ENCODE measurements around the gene PKP1. TPM values are rescaled to one million over a fixed set of nuclear protein-coding genes. Genes with fewer than 3 reads are reported as not detected.

The PKP1 gene
- total RNA-seq, 2 donors from 2014 or later, result 2.3 TPM; not detected in 1

- Histone ChIP-seq H3K36me3 (peaks cover 36% of the 10 kb centered on the region), H3K27me3 (no peaks in the 10 kb centered on the region), H3K4me1 (peaks cover 0 to 16% of the 10 kb centered on the region in 2 donors), H3K9me3 (no peaks in the 10 kb centered on the region), H3K4me3 (no peak overlapping the region), H3K27ac (peak overlapping the region; percentile 12 to 60)
- no peak for DNase-seq (ENCODE audit: low spot score)
- TF ChIP-seq, protein P1, sequence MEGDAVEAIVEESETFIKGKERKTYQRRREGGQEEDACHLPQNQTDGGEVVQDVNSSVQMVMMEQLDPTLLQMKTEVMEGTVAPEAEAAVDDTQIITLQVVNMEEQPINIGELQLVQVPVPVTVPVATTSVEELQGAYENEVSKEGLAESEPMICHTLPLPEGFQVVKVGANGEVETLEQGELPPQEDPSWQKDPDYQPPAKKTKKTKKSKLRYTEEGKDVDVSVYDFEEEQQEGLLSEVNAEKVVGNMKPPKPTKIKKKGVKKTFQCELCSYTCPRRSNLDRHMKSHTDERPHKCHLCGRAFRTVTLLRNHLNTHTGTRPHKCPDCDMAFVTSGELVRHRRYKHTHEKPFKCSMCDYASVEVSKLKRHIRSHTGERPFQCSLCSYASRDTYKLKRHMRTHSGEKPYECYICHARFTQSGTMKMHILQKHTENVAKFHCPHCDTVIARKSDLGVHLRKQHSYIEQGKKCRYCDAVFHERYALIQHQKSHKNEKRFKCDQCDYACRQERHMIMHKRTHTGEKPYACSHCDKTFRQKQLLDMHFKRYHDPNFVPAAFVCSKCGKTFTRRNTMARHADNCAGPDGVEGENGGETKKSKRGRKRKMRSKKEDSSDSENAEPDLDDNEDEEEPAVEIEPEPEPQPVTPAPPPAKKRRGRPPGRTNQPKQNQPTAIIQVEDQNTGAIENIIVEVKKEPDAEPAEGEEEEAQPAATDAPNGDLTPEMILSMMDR (IDR thresholded peaks at IDR 0.05), result no peak
These were observed 73.9 kb downstream of the PKP1 start for GRCh38 chr1:201357211-201357610.

GRCh38 chr1:201357636-201358348 is 74.5 kb downstream of the PKP1 start:
- Histone ChIP-seq H3K4me3 (no peak overlapping the region), H3K27ac (peak overlapping the region; percentile 39 to 60), H3K9me3 (no peaks in the 10 kb centered on the region), H3K27me3 (no peaks in the 10 kb centered on the region), H3K4me1 (peaks cover 0 to 16% of the 10 kb centered on the region in 2 donors), H3K36me3 (peaks cover 42% of the 10 kb centered on the region)
- TF ChIP-seq, protein P1 (IDR thresholded peaks at IDR 0.05), result no peak
- no peak for DNase-seq (ENCODE audit: low spot score)

GRCh38 chr1:201358596-201358995 is 75.3 kb downstream of the PKP1 start:
- H3K4me3 ChIP-seq, result no peak overlapping the region
- peaks cover 0 to 16% of the 10 kb centered on the region in 2 donors for H3K4me1 ChIP-seq
- H3K27ac ChIP-seq, result peak overlapping the region; percentile 39 to 60
- TF ChIP-seq, protein P1 (IDR thresholded peaks at IDR 0.05), result no peak
- no peaks in the 10 kb centered on the region for H3K27me3 ChIP-seq
- peaks cover 50% of the 10 kb centered on the region for H3K36me3 ChIP-seq
- DNase-seq (ENCODE audit: low spot score), result no peak
- H3K9me3 ChIP-seq, result no peaks in the 10 kb centered on the region

DNA sequence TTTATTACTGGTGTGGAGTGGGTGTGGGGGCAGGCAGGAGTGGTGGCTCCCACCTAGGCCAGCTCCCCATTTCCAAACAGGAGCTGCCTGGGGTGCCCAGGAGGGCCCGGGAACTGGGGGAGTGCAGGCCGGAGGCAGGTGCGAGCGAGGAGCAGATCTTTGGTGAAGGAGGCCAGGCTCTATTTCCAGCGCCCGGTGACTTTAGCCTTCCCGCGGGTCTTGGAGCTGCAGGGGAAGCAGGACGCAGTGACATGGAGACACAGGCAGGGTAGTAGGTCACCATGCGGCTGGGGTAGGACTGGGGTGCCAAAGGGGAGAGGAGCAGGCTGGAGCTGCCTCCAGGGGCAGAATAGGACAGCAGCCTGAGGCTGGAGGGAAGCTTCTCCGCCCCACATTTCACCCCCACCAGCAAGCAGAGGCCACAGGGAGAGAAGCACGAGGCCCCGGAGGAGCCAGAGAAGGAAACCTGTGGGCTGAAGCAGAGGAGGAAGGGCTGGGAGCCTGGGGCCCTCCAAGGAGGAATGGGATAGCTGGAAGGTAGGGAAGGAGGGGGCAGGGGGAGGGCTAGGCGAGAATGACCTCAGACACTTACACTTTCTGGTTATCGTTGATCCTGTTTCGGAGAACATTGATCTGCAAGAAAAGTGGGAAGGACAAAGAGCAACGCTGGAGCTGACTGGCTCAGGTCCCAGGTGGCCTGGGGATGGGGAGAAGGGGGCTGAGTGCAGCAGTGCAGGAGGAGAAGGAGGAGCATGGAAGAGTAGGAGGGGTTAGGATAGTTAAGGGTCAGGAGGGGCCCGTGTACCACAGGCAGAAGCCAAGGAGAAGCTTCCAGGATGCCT is 75.9 kb downstream of the PKP1 start:
- H3K27ac ChIP-seq, result peak overlapping the region; percentile 39 to 60
- DNase-seq (ENCODE audit: low spot score), result no peak

GRCh38 chr1:201359873-201360210 is 76.5 kb downstream of the PKP1 start:
- H3K4me3 ChIP-seq, result no peak overlapping the region
- no peaks in the 10 kb centered on the region for H3K27me3 ChIP-seq
- DNase-seq (ENCODE audit: low spot score), result no peak
- H3K27ac ChIP-seq, result peak overlapping the region in 1 of 2 donors; percentile 60
- TF ChIP-seq, protein P1 (IDR thresholded peaks at IDR 0.05), result no peak
- peaks cover 61% of the 10 kb centered on the region for H3K36me3 ChIP-seq
- peaks cover 0 to 12% of the 10 kb centered on the region in 2 donors for H3K4me1 ChIP-seq
- no peaks in the 10 kb centered on the region for H3K9me3 ChIP-seq

More for the DNA sequence above, 75.9 kb downstream of the PKP1 start:
- Histone ChIP-seq H3K4me1 (peaks cover 0 to 16% of the 10 kb centered on the region in 2 donors), H3K36me3 (peaks cover 55% of the 10 kb centered on the region), H3K9me3 (no peaks in the 10 kb centered on the region), H3K27me3 (no peaks in the 10 kb centered on the region), H3K4me3 (no peak overlapping the region)
- TF ChIP-seq, protein P1 (IDR thresholded peaks at IDR 0.05), result no peak
